RPMI7951 (cell line): ENCODE results near the gene UBE2O. TPM values are rescaled to one million over a fixed set of nuclear protein-coding genes. Genes with fewer than 3 reads are reported as not detected.
A peak's percentile ranks its signal among the peaks of the same experiment; 100 is the strongest.

Source experiments
- DNase-seq: peaks from one replicate; pipeline ENCODE4 v3.0.0-alpha.2; 2012; ENCODE audit warnings: low read depth
- total RNA-seq: library from RNA; depleted of rRNA; stranded (reverse); fragments of >200 nt; shearing (Covaris generic); gene quantifications from 2 replicates; pipeline ENCODE4 v1.2.3, GENCODE V29; 2014

The UBE2O gene
- total RNA-seq, 1 experiment from 2014 or later = 7.6 TPM

- no peak for DNase-seq
These were observed 32.6 kb upstream of the UBE2O start for GRCh38 chr17:76485569-76485968.

- no peak for DNase-seq
These were observed 31.3 kb upstream of the UBE2O start for GRCh38 chr17:76484228-76484725.

DNA sequence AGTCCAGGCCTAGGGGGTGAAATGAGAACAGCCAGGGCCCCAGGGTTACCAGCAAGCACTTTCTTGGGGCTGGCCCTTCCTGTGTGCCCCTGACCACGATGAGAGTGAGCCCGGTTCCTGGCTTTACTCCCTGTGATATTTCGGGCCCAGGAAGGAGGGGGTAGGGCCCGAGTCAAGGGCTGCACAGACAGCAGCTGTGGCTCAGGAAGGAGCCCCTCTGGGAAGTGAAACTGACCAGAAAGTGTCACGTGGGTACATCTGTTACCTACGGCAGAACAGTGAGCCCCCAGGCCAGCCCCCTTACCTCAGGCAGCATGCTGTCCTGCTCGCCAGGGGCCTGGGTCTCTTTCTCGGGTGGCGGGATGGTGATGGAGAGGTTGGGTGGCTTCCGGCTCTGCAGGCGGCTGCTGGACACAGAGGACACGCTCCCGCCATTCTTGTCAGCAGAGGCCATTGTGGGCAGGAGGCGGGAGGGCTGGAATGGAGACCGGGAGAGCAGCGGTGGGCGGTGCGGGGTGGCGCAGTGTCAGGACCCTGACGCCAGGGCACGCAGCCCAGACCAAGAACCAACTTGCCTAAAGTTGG is 28.2 kb upstream of the UBE2O start:
- no peak for DNase-seq

GRCh38 chr17:76480632-76481031 is 27.7 kb upstream of the UBE2O start:
- DNase-seq = peak; percentile 28

DNA sequence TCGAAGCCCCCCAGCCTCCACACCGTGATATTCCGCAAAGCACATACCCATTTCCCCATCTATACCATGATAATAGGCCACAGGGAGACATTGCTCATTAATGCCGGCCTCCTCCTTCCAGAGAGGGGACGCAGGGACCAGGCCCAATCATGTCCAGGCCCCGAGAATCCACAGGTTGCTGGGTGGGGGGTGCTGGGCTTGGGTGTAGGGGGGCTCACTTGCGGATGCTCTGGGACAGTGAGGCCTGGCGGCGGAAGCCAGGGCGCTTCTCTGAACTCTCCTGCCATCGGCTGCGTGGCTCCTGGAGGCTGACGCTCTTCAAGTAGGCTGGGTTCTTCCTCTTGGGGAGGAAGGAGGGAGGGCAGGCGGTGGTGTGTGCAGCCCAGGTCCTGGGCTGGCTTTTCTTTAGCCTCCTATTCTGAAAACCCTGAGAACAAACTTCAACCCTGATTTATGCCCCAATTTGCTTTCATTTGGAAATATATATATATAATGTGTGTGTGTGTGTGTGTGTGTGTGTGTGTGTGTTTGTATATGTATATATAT is 26.6 kb upstream of the UBE2O start:
- no peak for DNase-seq

DNA sequence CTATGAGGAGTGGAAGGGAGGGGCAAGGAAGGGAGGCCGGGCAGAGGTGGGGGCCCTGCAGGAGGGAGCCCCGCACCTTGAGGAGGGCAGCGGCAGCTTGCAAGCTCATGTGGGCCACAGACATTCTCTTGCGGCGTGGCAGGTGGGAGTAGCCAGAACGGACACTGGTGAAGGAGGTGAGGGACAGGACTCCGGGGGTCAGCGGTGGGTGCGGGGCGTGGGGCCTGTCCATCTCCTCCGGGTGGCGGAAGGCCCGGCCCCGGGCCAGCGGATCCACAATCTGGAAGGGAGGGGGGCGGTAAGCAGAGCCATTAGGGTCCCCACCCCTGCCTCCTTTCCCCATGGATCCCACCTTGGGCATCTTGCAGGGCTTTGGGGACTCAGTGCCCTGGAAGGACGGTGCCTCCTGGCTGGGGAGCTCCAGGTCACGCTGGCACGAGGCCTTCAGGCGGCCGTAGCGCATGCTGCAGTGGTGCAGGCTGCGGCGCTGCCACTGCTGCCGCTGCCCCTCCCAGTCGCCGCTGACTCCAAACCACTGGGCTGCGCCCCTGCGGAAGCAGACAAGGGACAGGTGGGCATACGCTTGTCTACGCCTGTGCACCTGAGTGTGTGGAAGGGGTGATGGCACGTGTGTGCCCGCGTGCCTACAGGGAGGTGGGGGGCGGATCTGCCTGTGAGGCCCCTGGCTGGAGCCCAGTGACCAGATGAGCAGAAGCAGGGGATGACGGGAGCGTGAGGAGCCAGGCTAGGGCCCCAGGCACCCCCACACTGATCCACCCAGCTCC is 26.0 kb upstream of the UBE2O start:
- DNase-seq = no peak

GRCh38 chr17:76478097-76478496 is 25.1 kb upstream of the UBE2O start:
- DNase-seq = no peak

DNA sequence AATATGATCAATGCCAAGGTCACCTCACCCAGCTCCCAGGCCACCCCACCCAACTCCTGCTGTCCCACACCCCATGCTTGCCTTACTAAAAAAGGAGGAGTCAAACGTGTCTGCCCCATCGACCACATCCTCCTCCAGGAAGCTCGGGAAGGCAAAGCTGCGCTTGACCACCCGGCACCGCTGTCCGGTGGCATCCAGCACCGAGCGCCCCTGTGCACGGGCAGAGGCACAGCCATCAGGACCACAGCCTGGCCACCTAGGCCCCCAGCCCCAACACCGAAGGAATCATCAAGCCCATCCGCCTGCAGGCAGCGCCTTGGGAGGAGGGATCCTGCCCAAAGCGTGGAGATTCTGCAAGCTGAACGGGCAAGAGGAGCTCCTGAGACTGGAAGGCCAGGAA is 24.6 kb upstream of the UBE2O start:
- DNase-seq = no peak

GRCh38 chr17:76476736-76477135 is 23.8 kb upstream of the UBE2O start:
- no peak for DNase-seq

DNA sequence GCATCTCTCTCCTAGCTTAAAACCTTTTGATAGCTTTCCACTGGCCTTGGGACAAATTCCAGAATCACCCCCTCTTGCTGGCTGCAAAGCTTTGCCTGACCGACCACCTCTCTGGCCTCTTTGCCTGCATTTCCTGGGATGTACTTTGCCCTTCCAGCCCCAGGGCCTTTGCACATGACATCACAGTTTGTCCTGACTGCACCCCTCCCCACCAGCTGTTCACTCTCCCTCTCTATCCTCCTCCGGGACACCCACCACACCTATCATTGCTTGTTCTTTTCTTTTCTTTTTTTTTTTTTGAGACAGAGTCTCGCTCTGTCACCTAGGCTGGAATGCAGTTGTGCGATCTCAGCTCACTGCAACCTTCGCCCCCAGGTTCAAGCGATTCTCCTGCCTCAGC is 22.4 kb upstream of the UBE2O start:
- no peak for DNase-seq

- no peak for DNase-seq
These were observed 21.9 kb upstream of the UBE2O start for GRCh38 chr17:76474894-76475293.

- no peak for DNase-seq
These were observed 21.3 kb upstream of the UBE2O start for GRCh38 chr17:76474238-76474637.

DNA sequence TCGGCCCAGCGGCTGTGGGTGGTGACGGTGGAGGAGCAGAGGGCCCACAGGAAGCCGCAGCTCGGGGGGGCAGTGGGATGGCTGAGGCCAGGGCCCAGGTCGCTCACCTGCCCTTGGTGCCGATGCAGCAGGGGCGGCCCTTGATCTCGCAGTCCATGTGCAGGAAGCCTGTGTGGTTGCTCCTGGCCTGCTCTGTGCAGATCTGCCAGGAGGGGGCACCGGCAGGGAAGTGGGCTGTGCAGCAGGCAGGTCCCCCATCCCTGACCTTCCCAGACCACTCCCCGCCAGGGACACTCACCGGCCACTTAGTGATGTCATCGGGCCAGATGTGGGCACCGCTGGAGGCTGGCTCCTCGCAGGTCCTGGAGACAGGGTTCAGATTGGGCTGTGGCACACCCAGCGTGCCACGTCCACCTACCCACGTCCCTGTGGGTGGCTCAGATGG is 20.6 kb upstream of the UBE2O start:
- DNase-seq = no peak

GRCh38 chr17:76472726-76473125 is 19.8 kb upstream of the UBE2O start:
- DNase-seq = no peak

DNA sequence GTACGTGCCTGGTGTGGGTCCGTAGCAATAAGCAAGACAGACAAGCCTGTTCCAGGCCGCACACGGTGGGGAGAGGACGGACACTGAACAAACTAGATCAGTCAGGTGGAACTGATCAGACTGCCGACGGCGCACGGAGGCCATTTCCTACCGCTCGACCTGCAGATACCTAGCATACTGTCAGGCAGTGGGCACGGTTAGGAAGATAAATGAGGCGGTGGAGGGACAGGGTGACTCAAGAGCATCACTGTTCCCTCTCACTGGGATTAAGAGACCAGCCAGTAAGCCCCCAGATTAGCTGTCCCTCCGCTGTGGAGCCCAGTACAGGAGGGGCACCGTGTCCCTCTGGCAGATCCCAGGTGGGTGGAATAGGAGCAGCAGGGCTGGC is 19.3 kb upstream of the UBE2O start:
- no peak for DNase-seq

DNA sequence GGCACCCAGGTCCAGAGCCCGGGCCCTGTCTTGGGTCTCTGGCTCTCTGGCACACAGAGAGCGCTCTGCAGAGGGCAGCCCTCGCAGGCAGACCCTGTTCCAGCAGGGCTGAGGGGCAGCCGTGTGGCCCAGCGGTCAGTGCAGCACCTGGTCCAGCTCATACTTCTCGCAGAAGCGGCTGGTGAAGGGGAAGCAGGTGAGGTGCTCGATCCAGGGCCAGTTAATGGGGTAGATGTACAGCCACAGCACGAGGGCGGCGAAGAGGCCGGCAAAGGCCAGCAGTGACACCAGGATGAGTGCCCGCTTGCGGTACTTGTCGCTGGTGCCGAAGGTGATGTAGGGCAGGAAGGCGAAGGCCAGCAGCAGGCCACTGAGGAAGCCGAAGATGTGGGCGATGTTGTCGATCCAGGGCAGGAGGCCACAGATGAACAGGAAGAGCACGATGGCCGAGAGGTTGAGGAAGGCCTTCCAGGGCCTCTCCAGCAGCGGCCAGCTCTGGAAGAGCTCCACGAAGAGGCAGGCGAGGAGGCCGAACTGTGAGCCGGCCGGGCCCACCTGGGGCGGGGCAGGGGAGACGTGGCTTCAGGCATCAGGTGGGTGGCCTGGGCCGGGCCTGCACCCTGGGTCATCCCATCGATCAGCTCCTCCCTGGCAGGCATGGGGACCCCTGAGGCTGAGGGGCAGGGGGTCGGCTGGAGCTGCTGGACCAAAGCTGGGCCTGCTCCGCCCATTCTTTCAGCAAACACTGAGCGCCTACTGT is 18.7 kb upstream of the UBE2O start:
- no peak for DNase-seq

- DNase-seq = no peak
These were observed 17.2 kb upstream of the UBE2O start for GRCh38 chr17:76469991-76470739.

GRCh38 chr17:76469076-76469990 is 16.4 kb upstream of the UBE2O start:
- no peak for DNase-seq

DNA sequence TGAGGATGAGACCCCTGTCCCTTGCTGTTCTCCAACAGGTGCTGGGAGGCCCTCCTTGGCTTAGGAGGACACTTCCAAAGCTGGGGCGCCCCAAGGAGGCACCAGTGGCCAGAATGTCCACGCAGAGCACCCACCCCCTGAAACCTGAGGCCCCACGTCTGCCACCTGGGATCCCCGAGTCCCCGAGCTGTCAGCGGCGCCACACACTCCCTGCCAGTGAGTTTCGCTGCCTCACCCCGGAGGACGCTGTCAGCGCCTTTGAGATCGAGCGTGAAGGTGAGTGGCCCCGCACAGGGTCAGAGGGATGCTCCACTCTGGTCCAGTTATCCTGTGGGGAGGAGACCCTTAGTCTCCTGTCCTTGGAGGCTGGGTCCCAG is 15.7 kb upstream of the UBE2O start:
- no peak for DNase-seq

DNA sequence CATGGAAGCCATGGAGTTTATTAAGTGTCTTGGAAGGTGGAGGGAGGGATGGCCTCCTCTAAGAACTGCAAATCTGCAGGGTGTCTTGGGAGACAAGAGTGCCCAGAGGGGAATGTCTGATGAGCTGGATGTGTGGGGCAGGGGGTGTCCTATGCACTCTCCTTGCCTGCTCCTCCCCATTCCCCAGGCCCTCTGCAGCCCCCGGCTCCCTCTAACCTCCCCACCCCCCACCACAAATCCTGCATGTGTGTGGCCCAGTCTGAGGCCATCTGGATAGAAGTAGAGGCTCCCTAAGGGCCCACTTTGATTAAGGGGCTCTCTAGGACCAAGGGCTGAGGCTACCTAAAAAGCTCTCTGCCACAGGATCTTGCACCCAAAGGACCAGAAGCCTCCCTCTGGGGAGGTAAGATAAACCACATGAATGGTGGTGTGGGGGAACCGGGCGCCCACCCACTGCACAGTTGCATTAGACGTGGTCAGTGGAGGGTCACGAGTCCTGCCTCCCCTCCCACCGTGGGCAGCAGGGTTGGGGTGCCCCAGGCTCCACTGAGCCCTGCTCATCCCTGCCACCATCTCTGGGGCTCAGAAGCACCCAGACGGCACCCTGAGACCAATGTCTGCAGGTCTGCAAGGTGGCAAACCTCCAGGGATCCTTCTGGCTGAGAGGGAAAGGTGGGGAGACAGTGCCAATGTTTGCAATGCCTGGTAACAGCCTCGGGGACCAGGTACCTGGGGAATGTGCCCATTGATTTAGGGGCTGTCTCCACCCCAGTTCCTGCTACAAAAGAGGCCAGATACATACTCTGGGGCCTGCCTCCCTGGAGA is 15.1 kb upstream of the UBE2O start:
- DNase-seq = no peak
